ENCODE results near the gene ADH7.

ADH7 gene

GRCh38 chr4:99435154-99435553 is at the start of gene ADH7:
ADH7 (minus strand) TSS chr4:99435342; CDS start chr4:99435233, 109 bp downstream.
- no peak for TF ChIP-seq CTCF (conservative IDR thresholded peaks at IDR 0.05; ENCODE audit: low read length)
- no peak within 1 kb of the TSS for H3K4me3 ChIP-seq (ENCODE audit: low read length)
- DNase-seq (ENCODE audit: low read depth): no peak

- DNase-seq (ENCODE audit: low read depth): peak; percentile 13
- TF ChIP-seq CTCF (conservative IDR thresholded peaks at IDR 0.05; ENCODE audit: low read length): no peak
- no peak overlapping the region for H3K4me3 ChIP-seq (ENCODE audit: low read length)
Observed at GRCh38 chr4:99483636-99484035, 48.5 kb upstream of the ADH7 start.

- H3K4me3 ChIP-seq (ENCODE audit: low read length): no peak overlapping the region
- peak; percentile 56 for DNase-seq (ENCODE audit: low read depth)
- no peak for TF ChIP-seq CTCF (conservative IDR thresholded peaks at IDR 0.05; ENCODE audit: low read length)
Observed at GRCh38 chr4:99473131-99473530, 38.0 kb upstream of the ADH7 start.

GRCh38 chr4:99471896-99472295 is 36.8 kb upstream of the ADH7 start:
- H3K4me3 ChIP-seq (ENCODE audit: low read length): no peak overlapping the region
- no peak for TF ChIP-seq CTCF (conservative IDR thresholded peaks at IDR 0.05; ENCODE audit: low read length)
- no peak for DNase-seq (ENCODE audit: low read depth)

GRCh38 chr4:99471349-99471748 is 36.2 kb upstream of the ADH7 start:
- TF ChIP-seq CTCF (conservative IDR thresholded peaks at IDR 0.05; ENCODE audit: low read length): no peak
- DNase-seq (ENCODE audit: low read depth): no peak

GRCh38 chr4:99468889-99469288 is 33.7 kb upstream of the ADH7 start:
- no peak for TF ChIP-seq CTCF (conservative IDR thresholded peaks at IDR 0.05; ENCODE audit: low read length)

More at GRCh38 chr4:99471349-99471748, 36.2 kb upstream of the ADH7 start:
- H3K4me3 ChIP-seq (ENCODE audit: low read length): no peak overlapping the region

GRCh38 chr4:99467887-99468286 is 32.7 kb upstream of the ADH7 start:
- no peak for DNase-seq (ENCODE audit: low read depth)
- no peak for TF ChIP-seq CTCF (conservative IDR thresholded peaks at IDR 0.05; ENCODE audit: low read length)
- H3K4me3 ChIP-seq (ENCODE audit: low read length): no peak overlapping the region

More at GRCh38 chr4:99468889-99469288, 33.7 kb upstream of the ADH7 start:
- no peak overlapping the region for H3K4me3 ChIP-seq (ENCODE audit: low read length)
- DNase-seq (ENCODE audit: low read depth): peak; percentile 48
